WERI-Rb-1 (cell line): ENCODE data around the gene DPP10.

Source experiments
- DNase-seq: peaks from one replicate; pipeline ENCODE4 v3.0.0-alpha.2; 2020
- H3K27ac ChIP-seq: fragments of 250-450 bp; sonication (Bioruptor Pico); 2 replicates; pipeline ENCODE4 v1.5.1; 2020; ENCODE audit warnings: mild to moderate bottlenecking, moderate library complexity
- H3K27me3 ChIP-seq: fragments of 250-450 bp; sonication (Bioruptor Pico); 2 replicates; pipeline ENCODE4 v1.5.1; 2021; ENCODE audit warnings: mild to moderate bottlenecking, low read depth, moderate library complexity; ENCODE audit not compliant: insufficient read depth, severe bottlenecking
- H3K36me3 ChIP-seq: fragments of 250-450 bp; sonication (Bioruptor Pico); 2 replicates; pipeline ENCODE4 v1.5.1; 2020; ENCODE audit warnings: mild to moderate bottlenecking, moderate library complexity
- H3K4me3 ChIP-seq: 2 replicates; pipeline ENCODE4 v1.5.1; 2011; ENCODE audit warnings: low read depth, mild to moderate bottlenecking, control low read depth, low read length
- H3K9me3 ChIP-seq: fragments of 250-450 bp; sonication (Bioruptor Pico); 2 replicates; pipeline ENCODE4 v1.5.1; 2021; ENCODE audit warnings: mild to moderate bottlenecking, moderate library complexity; ENCODE audit not compliant: severe bottlenecking
- CTCF ChIP-seq: IDR thresholded peaks from 2 replicates; pipeline ENCODE4 v1.5.1; 2011; ENCODE audit warnings: low read depth, mild to moderate bottlenecking, control low read depth, inconsistent platforms, low read length

Gene DPP10

DNA sequence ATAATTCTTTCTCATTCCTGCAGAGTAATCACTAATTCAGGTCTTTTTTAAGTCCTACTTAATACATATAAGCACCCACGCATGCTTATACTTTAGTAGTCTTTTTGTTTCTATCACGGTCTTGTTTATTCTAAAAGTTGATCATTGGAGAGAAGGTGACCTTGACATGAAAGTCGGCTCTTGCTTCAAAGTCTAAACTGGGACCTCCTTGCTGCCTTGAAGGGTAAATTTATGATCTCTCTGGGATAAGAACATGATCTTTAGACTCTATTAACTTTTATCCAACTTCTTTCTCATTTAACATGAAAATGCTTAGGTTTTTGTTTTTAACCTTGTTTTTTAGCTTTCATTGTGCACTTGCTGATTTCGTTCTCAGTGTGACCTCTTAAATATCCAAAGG is 792.3 kb downstream of the DPP10 start:
- peaks cover 67% of the 10 kb centered on the region for H3K36me3 ChIP-seq
- no peaks in the 10 kb centered on the region for H3K27me3 ChIP-seq
- DNase-seq: no peak
- no peak overlapping the region for H3K4me3 ChIP-seq
- no peak for TF ChIP-seq CTCF
- no peak overlapping the region for H3K27ac ChIP-seq
- H3K9me3 ChIP-seq: no peaks in the 10 kb centered on the region

DNA sequence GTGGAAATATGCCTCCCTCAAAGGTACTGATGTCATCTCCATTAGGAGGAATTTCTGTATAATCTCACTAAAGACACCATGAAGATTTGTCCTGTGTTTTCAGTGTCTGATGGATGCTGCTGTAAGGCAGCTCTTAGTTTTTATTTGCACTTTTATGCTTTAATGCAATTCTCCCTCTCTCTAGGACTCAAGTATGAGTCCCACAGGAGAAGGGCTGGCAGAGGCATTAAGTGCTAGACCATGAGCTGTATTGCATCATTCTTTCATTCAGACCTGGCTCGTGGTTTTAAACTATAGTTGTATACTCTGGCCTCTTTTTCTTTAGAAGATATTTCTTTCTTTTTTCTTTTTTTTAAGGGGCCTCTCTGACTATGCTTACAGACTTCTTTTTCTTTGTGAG is 805.6 kb downstream of the DPP10 start:
- Histone ChIP-seq H3K27ac (no peak overlapping the region), H3K4me3 (no peak overlapping the region), H3K27me3 (no peaks in the 10 kb centered on the region), H3K36me3 (peaks cover 48% of the 10 kb centered on the region), H3K9me3 (no peaks in the 10 kb centered on the region)
- no peak for TF ChIP-seq CTCF
- no peak for DNase-seq

GRCh38 chr2:115277366-115277765 is 834.9 kb downstream of the DPP10 start:
- Histone ChIP-seq H3K9me3 (no peaks in the 10 kb centered on the region), H3K27ac (no peak overlapping the region), H3K27me3 (no peaks in the 10 kb centered on the region), H3K4me3 (no peak overlapping the region), H3K36me3 (peaks cover 31% of the 10 kb centered on the region)
- no peak for DNase-seq
- TF ChIP-seq CTCF: no peak

DNA sequence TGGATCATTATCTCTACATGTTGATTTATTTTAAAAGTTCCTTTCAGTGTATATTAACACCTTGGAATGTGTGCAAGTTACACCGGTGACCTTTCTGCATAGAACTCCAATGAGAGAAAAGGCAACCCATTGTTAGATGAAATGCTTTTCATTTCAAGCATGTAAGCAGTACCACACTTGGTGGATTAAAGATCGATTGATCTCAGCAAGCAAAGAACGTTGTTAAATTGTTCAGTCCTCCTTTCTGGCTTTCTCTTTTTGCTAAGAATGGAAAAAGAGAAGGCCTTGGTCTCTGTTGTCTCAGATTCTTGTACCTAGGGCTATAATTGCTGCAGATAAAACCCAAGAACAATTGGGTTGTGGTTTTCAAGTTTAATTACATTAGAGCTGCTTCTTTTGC is 843.0 kb downstream of the DPP10 start:
- no peak for DNase-seq
- peaks cover 20% of the 10 kb centered on the region for H3K36me3 ChIP-seq
- H3K4me3 ChIP-seq: no peak overlapping the region
- no peak overlapping the region for H3K27ac ChIP-seq
- H3K9me3 ChIP-seq: no peaks in the 10 kb centered on the region
- no peaks in the 10 kb centered on the region for H3K27me3 ChIP-seq
- no peak for TF ChIP-seq CTCF

- no peak overlapping the region for H3K27ac ChIP-seq
- no peaks in the 10 kb centered on the region for H3K27me3 ChIP-seq
- H3K9me3 ChIP-seq: no peaks in the 10 kb centered on the region
- peaks cover 43% of the 10 kb centered on the region for H3K36me3 ChIP-seq
- DNase-seq: no peak
- no peak for TF ChIP-seq CTCF
- no peak overlapping the region for H3K4me3 ChIP-seq
These were observed 848.0 kb downstream of the DPP10 start for GRCh38 chr2:115290478-115290877.

DNA sequence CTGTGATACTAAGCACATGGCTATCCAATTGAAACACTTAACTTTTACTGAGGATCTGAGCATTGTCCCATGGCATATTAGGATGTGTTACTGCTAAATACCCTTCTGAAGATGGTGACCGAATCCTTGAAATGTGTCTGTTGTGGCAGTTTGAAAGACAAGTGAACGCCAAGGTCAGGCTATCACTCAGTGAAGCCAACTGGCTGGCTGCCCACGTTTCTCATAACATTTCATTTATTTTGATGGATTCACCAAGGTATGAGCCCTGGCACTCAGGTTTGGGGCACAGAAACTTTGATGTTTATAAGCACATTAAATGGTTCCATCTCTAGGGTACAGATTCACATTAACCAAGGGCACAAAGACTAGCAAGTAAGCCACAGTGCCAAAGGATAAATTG is 850.3 kb downstream of the DPP10 start:
- no peak overlapping the region for H3K4me3 ChIP-seq
- TF ChIP-seq CTCF: no peak
- H3K27ac ChIP-seq: no peak overlapping the region
- no peak for DNase-seq
- no peaks in the 10 kb centered on the region for H3K9me3 ChIP-seq
- peaks cover 36% of the 10 kb centered on the region for H3K36me3 ChIP-seq
- H3K27me3 ChIP-seq: no peaks in the 10 kb centered on the region
